GM18499 (cell line): Measurements from ENCODE around the gene TSPAN2.

Experiments used
- ATAC-seq: cut with Tn5 transposase; IDR thresholded peaks from one replicate; pipeline ENCODE4 v1.9.1; 2021; ENCODE audit warnings: moderate number of reproducible peaks; ENCODE audit not compliant: insufficient read depth, unreplicated experiment

The TSPAN2 gene

DNA sequence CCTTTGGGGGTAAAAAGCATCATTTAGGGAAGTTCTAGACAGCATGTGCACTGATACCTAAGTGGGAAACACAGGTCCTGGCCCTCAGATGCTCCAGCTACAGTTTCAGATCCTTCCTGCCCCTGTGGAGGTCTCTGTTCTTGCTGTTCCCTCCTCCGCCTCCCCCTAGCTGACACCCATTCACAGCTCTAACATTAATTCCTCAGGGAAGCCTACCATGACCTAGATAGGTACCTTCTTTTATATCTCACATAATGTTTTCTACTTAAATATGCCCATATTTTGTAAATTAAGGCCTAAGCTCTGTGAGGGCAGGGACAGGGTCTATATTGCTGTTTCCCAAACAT, 11.3 kb downstream of the TSPAN2 start:
- ATAC-seq, result no peak

DNA sequence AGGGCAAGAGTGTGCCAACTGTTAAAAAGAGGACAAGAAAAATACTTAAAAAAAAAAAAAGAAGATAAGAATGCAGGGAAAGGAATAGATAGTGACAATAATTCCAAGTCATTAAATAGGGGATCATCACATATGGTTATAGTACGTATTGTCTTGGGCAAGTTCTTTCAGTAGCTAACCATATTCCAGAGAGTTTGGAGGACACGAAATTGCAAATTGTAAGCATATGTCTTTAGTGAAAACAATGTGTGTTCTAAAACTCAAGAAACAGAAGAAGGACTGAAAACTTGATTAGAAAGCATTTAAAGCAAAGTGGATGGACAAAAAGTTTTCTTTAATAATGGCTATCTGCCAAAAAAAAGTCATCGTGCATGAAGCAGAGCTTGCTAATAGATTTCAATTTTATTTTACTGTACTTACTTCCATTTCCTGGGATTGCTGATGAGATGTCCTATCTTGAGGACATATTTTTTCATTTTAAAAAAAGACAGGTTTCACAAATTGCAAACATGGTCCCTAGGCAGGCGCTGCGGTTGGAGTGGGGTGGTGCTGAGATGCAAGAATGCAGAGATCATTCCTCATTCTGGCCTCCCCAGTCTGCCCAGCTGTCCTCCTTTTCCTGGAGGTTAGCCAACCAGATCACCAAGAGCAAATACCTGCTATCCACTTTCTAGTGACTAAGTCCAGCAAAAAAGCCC, 11.9 kb downstream of the TSPAN2 start:
- ATAC-seq, result no peak

DNA sequence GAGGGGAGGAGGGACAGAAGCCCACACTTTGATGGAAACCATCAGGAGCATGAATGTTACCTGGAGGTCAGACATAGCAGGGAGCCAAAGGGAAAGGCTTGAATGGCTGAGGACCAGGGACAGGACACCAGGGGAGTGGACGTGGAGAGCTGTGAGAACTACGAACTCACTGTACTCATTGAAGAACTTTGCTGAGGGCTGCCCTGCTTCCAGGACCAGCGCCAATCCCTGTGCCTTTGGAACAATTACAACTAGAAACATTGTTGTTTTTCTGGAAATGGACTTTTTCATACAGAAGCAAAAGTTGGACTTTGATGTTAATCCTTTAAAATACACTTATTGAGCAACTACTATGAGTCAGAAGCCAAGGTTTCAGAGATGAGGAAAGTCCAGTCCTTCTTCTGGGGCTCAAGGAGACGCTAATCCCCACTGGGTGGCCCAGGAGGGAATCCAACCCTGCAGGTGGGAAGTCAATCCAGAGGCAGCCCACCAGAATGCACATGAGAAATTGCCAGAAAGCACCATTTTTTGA, 12.9 kb downstream of the TSPAN2 start:
- no peak for ATAC-seq

DNA sequence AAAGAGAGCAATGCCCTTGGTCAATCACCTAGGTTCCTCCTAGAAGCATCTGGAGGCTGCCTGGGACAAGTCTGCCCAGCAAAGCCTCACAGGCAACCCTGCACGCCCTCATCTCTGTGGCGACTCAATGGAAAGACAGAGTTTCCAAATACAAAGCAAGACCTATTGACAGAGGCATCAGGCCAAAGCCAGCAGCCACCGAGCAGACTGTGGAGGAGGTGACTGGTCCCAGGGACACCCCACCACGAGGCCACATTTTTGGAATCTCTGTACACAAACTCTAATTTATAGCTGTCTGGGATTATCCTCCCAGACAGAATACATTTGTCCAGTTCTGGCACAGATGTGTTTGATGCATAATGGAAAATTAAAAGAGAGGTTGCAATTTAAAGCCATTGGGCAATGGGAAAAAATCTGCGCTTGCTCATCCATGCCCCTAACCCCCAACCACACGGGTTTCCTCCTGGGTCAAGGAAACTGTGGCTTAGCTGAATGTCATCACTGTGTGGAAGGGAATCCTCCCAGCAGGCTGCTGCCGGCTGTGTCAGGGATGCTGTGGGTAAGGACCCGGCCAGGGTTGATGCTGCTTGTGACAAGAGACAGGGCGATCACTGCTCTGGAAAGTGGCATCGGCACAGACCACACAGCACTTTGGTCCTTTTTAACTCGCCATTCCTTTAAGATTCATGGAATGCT, 14.3 kb downstream of the TSPAN2 start:
- no peak for ATAC-seq

DNA sequence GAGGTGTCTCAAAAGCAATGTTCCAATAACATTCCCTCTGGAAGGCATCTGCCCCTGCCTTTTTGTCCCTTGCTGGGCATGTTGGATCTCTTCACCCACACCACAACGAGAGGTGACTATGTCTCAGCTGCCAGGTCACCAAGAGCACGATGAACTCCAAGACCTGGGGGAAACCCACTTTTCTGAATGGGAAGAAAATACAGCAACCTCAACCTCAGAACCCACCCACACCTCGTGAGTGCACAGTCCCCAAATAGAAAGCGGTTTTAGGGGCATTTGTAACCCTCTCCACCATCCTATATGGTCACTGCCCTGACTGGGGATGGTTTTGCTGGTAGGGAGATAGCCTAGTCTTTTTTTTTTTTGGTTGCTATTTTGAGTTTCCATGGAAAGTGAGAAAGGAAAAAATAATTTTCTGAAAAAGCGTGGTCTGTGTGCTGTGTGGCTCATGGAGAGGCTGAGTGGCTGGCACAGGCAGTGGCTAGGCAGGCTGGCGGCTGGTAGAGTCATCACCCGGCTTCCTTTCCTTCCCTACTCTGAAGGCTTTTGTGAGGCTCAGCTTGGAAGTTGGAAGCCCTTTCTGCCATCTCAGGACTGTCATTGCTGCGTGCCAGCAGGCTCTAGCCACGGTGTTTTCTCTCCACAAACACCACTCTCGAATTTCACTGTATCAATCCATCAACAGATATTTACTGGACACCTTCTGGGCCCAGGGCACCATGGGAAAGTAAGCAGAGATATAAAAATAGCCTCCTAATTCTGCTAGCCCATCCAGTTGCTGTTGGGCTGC, 15.8 kb downstream of the TSPAN2 start:
- no peak for ATAC-seq

DNA sequence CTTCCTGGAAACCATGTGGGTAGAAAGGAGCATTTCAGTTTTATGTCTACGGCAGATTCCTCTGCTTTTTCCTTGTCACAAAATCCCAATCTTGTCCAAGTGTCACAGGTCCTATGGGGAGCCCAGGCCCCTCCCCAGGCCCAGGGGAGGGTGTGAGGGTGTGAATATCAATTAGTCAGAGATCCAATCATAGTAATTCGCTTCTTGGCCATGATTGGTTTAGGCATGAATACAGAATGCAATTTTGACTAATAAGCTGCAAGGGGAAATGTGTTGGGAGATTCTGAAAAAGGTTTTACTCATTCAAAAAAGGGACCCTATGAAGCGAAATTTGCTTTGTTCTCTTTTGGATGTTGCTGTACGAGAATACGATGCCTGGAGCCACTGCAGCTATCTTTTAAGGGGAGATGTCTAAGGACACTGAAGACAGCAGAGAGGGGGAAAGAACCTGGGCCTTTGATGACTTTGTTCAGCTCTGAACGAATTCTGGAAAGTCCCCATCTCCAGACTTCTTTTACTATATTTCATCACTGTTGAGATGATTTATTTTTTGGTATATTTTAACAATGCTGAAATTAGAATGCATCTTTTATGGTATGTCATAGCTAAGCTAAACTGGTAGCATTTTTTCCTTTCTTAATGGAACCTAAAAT, 18.2 kb downstream of the TSPAN2 start:
- ATAC-seq, result no peak

DNA sequence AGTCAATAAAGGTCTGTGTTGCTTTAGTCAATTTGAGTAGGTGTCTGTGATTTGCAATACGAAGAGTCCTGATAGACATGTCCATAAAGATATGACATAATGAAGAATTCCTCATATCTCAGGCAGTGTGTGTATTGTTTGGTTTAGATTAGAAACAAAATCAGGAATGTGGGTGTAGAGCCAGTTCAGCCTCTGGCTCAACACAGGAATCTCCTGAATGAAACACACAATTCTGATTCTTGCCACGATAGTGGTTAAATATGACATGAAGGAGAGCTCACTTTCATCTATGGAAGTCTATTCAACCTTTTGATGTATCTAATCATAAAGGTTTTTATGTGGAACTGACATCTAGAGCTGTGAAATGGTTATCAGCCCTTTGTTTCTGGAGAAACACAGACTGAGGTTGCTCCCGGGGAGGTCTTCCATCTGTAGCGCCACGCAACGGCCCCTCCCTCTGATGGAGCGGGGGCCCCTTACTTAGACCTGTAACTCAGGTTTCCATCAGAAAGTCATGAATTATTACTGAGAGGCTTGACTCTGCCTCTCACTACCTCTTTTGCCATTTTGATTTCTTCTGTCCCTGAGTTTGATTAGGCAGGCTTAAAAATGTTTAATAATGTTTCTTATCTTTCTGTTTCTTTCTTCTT, 19.5 kb downstream of the TSPAN2 start:
- no peak for ATAC-seq

DNA sequence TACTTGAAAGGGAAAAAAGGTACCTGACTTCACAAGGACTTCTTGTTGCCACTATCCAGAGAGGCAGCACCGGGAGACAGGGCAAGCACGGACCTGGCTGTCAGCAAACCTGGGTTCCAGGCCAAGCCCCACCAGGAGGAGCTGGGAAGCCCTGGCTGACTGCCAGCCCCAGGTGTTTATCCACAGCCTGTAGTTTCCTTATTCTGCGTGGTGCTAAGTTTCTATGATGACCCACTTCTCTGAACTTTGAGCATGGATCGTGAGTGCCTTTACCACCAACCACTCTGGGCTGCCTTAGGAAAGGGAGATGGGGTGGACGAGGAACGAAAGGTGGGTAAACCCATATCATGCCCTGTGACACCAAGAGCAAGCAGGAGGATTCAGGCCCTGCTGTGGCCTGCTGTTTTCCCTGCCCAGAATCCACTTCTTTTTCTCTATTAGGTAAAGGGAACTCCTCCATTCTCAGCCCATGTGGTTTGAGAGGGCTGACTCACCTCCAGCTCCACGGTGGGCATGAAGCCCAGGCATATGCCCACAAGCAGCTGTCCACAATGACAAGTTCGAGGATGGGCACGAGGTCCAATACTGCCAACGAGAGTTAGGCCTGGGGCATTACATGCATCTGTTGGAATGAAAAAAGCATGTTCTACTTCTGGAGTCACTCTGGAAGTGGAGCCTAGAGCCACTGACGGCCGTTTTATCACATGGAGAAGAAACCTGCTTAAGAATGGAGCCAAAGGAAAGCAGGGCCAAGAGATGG, 20.3 kb downstream of the TSPAN2 start:
- no peak for ATAC-seq

DNA sequence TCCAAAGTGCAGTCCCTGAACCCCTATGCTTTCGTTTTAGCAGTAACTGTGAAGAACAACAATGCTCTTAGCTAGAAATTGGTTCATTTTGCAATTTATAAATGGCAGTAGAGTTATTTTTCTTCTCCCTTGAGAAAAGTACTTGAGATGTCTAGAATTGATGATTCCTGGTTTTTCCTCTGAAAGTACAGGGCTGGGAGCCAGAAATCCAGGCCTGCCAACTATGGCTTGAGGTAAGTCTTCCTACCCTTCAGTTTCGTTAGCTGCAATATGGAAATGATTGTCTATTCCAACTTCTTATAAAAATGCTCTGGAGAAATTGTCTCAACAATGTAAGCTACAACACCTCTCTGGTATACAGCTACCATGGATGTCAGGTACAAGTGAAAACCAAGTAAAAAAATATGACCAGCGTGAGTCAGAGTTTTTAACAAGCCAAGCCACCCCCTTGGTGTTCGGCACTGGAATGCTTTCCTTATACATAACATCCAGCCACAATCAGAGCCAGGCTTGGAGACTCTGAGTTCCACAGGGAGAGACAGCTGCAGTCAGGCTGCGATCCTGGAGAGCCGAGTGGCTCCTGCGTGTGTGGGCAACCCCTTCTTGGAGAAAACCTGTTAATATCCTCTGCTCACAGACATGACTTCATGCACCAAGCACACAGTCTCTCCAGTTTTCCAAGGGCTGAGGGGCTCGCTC, 22.0 kb downstream of the TSPAN2 start:
- no peak for ATAC-seq

DNA sequence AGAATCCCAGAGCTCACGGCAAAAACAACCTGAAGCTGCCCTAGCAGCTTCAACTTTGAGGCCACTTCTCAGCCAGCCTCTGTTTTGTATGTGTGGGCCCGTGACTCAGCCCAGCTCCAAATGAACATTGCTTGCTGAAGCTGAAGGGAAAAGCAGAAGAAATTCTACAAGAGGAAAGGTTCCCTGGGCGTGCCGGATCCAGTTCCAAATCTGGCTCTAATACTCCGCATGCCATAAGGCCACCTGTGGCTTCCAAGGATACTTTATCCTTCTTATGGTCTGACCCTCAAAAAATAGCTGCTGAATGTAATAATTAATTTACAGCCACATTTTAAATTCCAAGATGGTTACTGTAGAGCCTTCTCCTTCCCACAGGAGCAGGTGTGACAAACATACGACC, 24.3 kb downstream of the TSPAN2 start:
- ATAC-seq, result no peak

DNA sequence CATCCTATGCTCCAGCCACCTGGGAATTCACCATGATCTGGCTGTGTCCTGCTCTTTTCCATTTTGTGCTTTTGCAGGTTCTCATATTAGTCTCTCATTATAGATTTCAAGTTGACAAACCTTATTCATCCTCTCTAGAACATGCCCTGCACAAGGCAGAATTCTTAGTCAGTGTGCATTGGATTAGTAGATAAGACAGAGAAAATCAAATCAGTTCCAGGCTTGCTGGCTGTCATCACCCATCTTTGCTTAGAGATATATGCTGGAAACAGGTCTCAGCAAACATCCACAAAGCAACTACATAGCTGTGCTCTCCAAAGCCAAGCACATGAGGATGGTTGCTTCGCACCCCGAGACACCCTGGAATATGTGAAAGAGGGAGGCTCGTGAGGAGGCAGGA, 24.8 kb downstream of the TSPAN2 start:
- no peak for ATAC-seq

DNA sequence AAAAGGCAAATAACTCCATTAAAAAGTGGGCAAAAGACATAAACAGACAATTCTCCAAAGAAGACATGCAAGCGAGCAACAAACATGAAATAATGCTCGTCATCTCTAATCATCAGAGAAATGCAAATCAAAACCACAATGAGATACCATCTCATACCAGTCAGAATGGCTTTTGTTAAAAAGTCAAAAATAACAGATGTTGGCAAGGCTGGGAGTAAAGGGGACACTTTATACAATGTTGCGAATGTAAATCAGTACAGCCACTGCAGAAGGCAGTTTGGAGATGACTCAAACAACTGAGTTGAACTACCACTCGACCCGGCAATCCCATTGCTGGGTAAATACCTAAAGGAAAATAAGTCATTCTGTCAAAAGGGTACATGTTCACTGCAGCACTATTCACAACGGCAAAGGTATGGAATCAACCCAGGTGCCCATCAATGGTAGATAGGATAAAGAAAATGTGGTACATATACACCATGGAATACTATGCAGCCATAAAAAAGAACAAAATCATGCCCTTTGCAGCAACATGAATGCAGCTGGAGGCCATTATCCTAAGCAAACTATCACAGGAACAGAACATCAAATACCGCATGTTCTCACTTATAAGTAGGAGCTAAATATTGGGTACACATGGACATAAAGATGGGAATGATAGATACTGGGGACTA, 25.9 kb downstream of the TSPAN2 start:
- no peak for ATAC-seq

DNA sequence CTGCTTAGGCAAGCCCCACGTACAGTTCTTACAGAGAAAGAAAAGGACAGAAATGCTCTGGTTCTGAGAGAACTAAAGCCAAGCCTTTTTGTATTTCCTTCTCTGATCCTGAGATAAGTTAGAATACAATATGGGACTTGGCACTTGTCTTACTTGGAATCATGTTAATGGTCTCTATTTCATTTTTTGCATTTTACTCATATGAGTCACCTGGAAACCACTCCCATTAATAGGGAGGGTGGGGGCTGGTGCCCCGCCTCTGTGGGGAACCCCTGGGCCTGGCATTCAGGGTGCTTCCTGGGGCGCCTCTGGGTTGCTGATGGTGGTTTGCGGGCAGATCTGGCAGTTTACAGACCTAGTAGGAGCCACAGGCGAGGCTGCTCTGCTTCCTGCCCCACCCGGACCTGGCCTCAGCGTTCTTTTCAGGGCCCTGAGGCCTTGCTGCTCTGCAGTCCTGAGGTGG, 26.7 kb downstream of the TSPAN2 start:
- ATAC-seq, result no peak

DNA sequence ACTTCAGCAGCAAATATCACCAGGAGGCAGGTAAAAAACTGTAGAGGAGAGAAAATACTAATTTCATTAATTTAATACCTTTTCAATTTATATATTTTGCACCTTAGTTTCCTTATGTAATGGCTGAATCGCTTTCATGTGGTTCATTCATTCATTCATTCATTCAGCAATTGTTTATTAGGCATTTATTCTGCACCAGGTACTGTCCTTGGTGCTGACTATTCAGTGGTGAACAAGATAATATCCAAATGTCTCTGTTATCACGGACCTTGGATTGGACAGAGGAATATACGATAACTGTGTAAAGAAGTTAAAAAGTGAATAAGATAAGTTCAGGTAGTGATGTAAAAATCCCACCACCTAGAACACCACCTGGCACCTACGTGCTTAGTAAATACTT, 28.8 kb downstream of the TSPAN2 start:
- ATAC-seq, result no peak

DNA sequence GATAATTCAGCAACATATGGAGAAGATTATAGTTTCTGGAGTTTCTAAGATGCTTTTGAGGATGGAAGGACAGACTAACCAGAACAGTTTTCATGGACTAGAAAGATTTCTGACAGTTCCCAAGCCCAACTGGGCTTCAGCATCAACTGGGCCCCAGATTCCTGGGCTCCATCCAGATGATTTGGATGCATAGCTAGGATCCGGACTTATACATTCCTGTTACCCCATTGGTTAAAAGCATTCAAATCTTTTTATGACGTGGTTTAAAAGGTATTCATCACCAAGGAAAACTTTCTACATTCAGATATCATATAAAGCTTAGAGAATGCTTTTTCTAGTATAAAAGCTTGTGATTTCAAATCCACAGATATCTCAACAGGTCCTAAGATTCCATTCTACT, 30.0 kb downstream of the TSPAN2 start:
- ATAC-seq, result no peak

DNA sequence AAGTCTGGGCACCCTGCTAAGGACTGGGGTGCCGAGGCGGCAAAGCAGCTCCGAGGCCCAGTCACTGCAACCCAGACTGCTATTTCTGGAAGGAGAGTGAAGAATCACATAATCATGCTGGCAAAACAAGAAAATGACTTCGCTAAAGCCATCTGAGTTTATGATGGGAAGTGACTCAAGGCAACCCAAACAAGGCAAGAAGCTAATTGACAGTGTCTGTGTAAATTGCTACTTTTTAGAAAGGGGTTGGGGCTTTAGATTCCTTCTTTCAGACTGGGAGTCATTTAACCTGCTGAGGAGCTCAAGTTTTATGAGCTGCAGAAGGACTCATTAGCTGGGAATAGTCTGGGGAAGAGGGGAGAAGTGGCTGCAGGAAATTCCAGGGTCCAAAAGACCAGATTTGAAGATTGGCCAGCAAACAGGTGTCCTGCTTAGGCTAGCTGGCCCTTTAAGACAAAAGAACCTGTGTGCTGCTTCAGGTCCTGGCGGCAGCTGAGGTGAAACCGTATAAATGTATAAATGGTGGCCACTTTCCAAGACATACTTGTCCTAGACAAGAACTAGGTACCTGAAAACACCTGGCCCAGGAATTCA, 31.5 kb downstream of the TSPAN2 start:
- no peak for ATAC-seq

DNA sequence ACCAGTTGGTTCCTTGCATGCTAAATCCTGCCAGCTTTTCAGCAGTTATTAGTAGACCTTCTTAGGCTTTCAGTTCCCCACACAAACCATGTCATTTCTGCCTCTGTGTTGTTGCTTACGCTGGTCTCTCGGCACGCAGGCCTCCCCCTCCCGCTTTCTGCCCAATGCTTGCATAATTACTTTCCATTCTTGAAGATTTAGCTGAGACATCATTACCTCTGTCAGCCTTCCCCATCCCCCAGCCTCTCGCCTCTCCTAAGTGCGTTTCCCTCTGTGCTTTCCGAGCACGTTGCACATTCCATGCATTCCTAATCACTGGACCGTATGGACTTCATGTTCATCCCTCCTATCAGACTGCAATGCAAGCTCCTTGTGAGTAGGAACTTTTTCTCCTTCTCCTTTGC, 32.9 kb downstream of the TSPAN2 start:
- no peak for ATAC-seq
